NCI-H2029 (cell line): Measurements from ENCODE around the gene FIGNL2.

Source experiments
- DNase-seq: peaks from one replicate; lab custom pipeline; 2025; lab: John Stamatoyannopoulos, UW

The FIGNL2 gene

GRCh38 chr12:51874486-51874885, 26.0 kb upstream of the FIGNL2 start:
- no peak for DNase-seq

DNA sequence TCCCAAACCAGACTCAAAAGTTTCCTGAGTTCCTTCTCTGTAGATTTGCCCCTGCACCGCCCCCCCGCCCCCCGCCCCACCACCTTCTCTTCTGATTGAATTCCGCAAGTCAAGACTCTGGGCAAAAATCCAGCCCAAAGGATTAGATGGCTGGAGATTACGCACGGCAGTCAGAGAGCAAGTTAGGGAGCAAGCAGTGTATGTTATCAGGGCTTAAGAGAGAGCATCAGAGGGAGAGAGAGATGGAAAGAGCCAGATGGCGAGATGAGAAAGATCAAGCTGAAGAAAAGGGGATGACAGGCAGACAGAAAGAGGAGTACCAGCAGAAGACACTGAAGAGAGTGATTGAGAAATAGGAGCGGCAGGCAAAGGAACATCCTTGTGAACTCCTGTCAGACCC, 25.5 kb upstream of the FIGNL2 start:
- no peak for DNase-seq

GRCh38 chr12:51873251-51873994, 24.9 kb upstream of the FIGNL2 start:
- no peak for DNase-seq

DNA sequence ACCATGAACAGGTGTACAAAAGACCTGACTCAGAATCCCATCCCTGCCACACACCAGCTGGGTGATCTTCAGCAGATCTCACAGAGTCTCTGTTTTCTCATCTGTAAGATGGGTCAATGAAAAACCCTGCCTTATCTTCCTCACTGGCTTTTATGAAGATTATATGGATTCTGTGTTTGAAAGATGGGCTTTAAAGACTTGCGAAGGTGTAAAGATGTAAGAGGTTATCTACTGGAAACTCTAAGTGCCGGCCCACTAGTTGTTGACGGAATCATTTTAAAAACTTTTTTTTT, 24.1 kb upstream of the FIGNL2 start:
- no peak for DNase-seq

- DNase-seq: no peak
Observed at GRCh38 chr12:51871918-51872688, 23.6 kb upstream of the FIGNL2 start.

GRCh38 chr12:51871126-51871525, 22.6 kb upstream of the FIGNL2 start:
- no peak for DNase-seq

GRCh38 chr12:51870504-51870903, 22.0 kb upstream of the FIGNL2 start:
- DNase-seq: no peak

- no peak for DNase-seq
Observed at GRCh38 chr12:51869931-51870330, 21.4 kb upstream of the FIGNL2 start.

DNA sequence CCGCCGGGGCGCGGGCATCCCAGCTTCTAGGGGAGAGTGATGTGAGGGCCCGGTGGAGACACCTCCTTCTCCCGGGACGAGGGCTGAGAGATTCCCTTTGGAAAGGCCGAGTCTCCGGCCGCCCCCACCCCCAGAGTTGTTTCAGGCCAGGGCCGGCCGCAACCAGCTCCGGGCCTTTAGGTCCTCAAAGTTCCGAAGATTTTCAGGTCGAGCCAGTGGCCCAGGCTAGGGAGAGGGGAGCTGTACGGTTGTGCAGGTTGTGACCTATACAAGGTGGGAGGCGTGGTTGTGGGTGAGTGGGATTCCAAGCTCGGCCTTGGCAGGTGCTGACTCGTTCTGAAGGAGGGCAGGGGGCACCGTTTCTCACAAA, 21.0 kb upstream of the FIGNL2 start:
- DNase-seq: no peak

- no peak for DNase-seq
Observed at GRCh38 chr12:51868821-51869495, 20.4 kb upstream of the FIGNL2 start.

DNA sequence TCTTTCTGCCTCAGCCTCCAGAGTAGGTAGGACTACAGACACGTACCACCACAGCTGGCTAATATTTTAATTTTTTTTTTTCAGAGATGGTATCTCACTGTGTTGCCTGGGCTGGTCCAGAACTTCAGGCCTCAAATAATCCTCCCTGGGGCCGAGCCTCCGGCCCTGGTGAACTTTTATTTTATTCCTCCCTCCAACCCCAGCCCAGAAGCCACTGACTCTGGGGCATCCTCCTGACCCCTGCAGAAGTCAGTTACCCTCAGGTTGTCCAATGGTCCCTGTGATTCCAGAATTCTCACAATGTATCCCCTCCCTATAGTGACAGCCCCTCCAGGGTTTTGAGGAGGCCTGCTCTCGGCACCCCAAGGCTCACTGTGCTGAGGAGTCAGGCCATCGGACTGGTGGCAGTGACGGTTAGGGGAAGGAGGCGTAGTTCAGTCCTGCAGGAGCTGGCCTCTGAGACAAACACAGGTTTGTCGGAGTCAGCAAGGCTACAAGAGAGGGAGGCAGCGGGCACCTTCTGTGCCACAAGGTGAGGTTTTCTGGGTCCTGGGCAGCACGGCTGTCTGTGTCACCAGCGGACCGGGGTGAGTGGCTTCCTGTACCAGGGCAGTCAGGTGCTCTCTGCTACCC, 19.4 kb upstream of the FIGNL2 start:
- DNase-seq: no peak

- no peak for DNase-seq
Observed at GRCh38 chr12:51867371-51867770, 18.9 kb upstream of the FIGNL2 start.

DNA sequence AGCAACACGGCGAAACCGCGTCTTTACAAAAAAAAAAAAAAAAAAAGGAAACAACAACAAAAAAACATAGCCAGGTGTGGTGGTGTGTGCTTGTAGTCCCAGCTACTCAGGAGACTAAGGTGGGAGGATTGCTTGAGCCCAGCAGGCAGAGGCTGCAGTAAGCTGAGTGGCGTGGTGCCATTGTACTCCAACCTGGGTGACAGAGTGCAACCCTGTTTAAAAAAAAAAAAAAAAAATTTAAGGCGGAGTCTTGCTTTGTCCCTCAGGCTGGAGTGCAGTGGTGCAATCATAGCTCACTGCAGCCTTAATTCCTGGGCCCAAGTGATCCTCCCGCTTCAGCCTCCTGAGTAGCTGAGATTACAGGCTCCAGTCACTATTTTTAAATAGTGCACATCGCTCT, 18.2 kb upstream of the FIGNL2 start:
- DNase-seq: peak; percentile 9

- DNase-seq: no peak
Observed at GRCh38 chr12:51866324-51866723, 17.8 kb upstream of the FIGNL2 start.

- DNase-seq: no peak
Observed at GRCh38 chr12:51865757-51866270, 17.3 kb upstream of the FIGNL2 start.

- DNase-seq: no peak
Observed at GRCh38 chr12:51864833-51865670, 16.5 kb upstream of the FIGNL2 start.

- no peak for DNase-seq
Observed at GRCh38 chr12:51863933-51864832, 15.7 kb upstream of the FIGNL2 start.

DNA sequence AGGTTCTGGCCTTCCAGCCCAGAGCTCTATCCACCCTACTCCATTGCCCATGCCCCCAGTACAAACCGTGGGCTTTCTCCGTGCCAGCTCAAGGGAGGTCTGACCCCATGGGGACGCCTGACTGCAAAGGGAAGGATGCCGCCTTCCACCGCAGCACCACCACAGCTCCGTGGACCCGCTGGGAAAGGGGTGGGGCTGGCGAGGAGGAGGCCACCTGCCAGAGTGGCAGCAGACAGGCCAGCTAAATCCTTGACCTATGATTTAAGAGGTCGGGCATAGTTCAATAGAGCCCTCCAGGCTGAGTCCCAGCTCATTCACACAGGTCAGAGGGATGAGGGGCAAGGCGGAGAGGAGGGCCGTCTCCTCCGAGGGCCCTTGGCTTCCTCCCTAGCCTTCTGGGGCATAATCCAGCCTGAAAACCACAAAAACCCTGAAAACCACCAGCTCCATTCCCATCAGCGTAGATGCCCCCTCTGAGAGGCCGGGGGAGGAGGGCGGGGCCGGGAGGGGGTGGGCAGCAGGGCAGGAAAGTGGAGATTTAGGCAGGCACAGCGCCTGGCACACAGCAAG, 14.9 kb upstream of the FIGNL2 start:
- DNase-seq: no peak

DNA sequence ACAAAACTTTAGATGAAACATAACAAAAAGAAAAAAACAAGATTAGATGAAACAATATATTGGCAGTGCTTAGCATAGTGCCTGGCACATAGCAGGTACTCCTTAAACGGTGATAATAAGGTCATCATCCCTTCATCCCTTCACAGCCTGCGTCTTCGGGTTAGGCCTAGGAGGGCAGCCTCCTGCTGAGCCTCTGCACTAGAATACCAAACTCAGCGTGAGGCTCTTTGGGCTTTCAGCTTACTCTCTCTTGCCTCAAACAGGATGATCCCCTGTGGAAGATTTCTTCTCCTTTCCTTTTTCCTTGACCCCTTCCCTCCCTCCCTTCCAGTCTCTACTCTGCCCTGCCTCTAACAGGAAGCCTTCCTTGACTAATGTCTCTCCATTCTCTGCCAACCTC, 14.4 kb upstream of the FIGNL2 start:
- no peak for DNase-seq

DNA sequence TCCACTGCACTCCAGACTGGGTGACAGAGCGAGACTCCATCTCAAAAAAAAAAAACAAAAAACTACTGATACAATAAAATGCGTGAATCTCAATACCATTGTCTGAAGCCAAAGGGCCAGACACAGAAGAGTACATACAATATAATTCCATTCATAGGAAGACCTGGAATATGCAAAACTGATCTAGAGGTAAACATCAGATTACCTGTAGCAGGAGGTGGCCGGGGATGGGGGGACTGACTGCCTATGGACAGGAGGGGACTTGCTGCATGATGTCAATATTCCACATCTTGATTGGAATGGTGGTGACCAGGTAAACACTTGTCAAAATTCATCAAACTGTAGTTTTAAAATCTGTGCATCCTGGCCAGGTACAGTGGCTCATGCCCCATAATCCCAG, 12.5 kb upstream of the FIGNL2 start:
- no peak for DNase-seq
